22Rv1 (cell line): ENCODE results near the gene SHISA6.

Source experiments
- H3K27ac ChIP-seq: fragments of 450-650 bp; 2 replicates; pipeline ENCODE4 v1.5.1; 2017
- ZFX ChIP-seq: fragments of 450-650 bp; IDR thresholded peaks from 2 replicates; pipeline ENCODE4 v1.6.1; 2017; ENCODE audit warnings: antibody characterized with exemption, borderline replicate concordance
- TF ChIP-seq, protein P1 (sequence below): fragments of 450-650 bp; IDR thresholded peaks from 2 replicates; pipeline ENCODE4 v1.5.1; 2017; ENCODE audit warnings: mild to moderate bottlenecking

SHISA6 gene

GRCh38 chr17:11601661-11602060 lies 360.6 kb downstream of the SHISA6 start:
- TF ChIP-seq ZFX = no peak
- TF ChIP-seq, protein P1, sequence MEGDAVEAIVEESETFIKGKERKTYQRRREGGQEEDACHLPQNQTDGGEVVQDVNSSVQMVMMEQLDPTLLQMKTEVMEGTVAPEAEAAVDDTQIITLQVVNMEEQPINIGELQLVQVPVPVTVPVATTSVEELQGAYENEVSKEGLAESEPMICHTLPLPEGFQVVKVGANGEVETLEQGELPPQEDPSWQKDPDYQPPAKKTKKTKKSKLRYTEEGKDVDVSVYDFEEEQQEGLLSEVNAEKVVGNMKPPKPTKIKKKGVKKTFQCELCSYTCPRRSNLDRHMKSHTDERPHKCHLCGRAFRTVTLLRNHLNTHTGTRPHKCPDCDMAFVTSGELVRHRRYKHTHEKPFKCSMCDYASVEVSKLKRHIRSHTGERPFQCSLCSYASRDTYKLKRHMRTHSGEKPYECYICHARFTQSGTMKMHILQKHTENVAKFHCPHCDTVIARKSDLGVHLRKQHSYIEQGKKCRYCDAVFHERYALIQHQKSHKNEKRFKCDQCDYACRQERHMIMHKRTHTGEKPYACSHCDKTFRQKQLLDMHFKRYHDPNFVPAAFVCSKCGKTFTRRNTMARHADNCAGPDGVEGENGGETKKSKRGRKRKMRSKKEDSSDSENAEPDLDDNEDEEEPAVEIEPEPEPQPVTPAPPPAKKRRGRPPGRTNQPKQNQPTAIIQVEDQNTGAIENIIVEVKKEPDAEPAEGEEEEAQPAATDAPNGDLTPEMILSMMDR = no peak
- no peak overlapping the region for H3K27ac ChIP-seq

DNA sequence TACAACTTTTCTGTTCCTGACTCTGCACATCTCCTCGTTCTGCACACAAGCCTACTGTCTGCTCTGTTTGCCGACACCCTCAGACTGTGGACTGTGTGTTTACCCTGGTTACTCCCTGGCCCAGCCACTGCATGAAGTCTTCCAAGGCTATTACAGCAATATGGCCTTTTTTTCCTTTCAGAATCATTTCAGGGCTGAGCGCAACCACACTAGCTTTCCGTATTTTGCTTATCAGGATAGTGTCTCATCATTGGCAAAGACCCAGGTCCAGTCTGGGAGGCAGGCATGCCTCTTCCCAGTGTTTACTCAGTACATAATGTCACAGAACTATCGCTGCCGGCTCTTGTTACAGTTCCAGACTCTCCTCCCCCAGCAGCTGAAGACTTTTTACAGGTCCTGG lies 367.4 kb downstream of the SHISA6 start:
- TF ChIP-seq, protein P1 = no peak
- TF ChIP-seq ZFX = no peak
- H3K27ac ChIP-seq = no peak overlapping the region

- no peak overlapping the region for H3K27ac ChIP-seq
Observed at GRCh38 chr17:11610999-11611566, 370.1 kb downstream of the SHISA6 start.

DNA sequence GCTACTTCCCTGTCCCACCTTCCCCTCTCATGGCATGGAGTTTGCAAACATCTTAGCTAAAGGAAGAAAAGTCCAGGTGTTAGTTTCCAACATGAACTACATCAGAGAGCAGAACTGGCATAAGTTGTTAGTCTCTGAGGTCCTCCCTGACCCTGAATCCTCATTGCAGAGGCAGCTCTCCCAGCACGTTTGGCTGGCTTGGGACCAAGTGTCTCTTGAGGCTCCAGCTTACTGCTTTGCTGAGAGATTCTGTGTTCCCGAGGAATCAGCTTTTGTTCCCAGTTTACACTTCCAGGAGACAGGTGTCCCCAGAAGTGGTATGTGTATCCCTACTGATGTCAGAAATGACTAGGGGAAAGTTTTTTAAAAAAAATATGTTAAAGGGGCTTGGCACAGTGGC lies 371.9 kb downstream of the SHISA6 start:
- no peak for TF ChIP-seq ZFX
- TF ChIP-seq, protein P1 = no peak
- no peak overlapping the region for H3K27ac ChIP-seq

More at GRCh38 chr17:11610999-11611566, 370.1 kb downstream of the SHISA6 start:
- no peak for TF ChIP-seq ZFX
- TF ChIP-seq, protein P1 = no peak
